ENCODE results near the gene C10orf120. TPM values are rescaled to one million over a fixed set of nuclear protein-coding genes. Genes with fewer than 3 reads are reported as not detected.

Gene C10orf120
- total RNA-seq, 4 donors from 2014 or later = not detected

GRCh38 chr10:122738031-122738430 is 38.4 kb upstream of the C10orf120 start:
- Histone ChIP-seq H3K27ac (no peak overlapping the region), H3K36me3 (no peaks in the 10 kb centered on the region), H3K4me1 (no peaks in the 10 kb centered on the region), H3K4me3 (no peak overlapping the region), H3K9me3 (no peaks in the 10 kb centered on the region), H3K27me3 (no peaks in the 10 kb centered on the region)
- TF ChIP-seq CTCF (IDR thresholded peaks at IDR 0.05) = no peak
- TF ChIP-seq POLR2A (IDR thresholded peaks at IDR 0.05) = no peak
- DNase-seq = no peak

GRCh38 chr10:122733931-122734665 is 34.5 kb upstream of the C10orf120 start:
- TF ChIP-seq CTCF (IDR thresholded peaks at IDR 0.05) = no peak
- TF ChIP-seq POLR2A (IDR thresholded peaks at IDR 0.05) = no peak
- Histone ChIP-seq H3K4me1 (no peaks in the 10 kb centered on the region), H3K4me3 (no peak overlapping the region), H3K27me3 (no peaks in the 10 kb centered on the region), H3K27ac (no peak overlapping the region), H3K36me3 (no peaks in the 10 kb centered on the region), H3K9me3 (no peaks in the 10 kb centered on the region)
- no peak for DNase-seq

- TF ChIP-seq POLR2A (IDR thresholded peaks at IDR 0.05) (no peak), CTCF (IDR thresholded peaks at IDR 0.05) (no peak)
- Histone ChIP-seq H3K27ac (no peak overlapping the region), H3K4me1 (no peaks in the 10 kb centered on the region), H3K27me3 (no peaks in the 10 kb centered on the region), H3K4me3 (no peak overlapping the region), H3K9me3 (no peaks in the 10 kb centered on the region), H3K36me3 (no peaks in the 10 kb centered on the region)
- DNase-seq = no peak
Observed at GRCh38 chr10:122733443-122733842, 33.8 kb upstream of the C10orf120 start.

- DNase-seq = no peak
- Histone ChIP-seq H3K27me3 (no peaks in the 10 kb centered on the region), H3K9me3 (no peaks in the 10 kb centered on the region), H3K4me1 (no peaks in the 10 kb centered on the region), H3K27ac (no peak overlapping the region), H3K4me3 (no peak overlapping the region), H3K36me3 (no peaks in the 10 kb centered on the region)
- TF ChIP-seq POLR2A (IDR thresholded peaks at IDR 0.05) (no peak), CTCF (IDR thresholded peaks at IDR 0.05) (no peak)
Observed at GRCh38 chr10:122730238-122730637, 30.6 kb upstream of the C10orf120 start.

GRCh38 chr10:122729126-122729525 is 29.5 kb upstream of the C10orf120 start:
- Histone ChIP-seq H3K4me3 (no peak overlapping the region), H3K36me3 (no peaks in the 10 kb centered on the region), H3K27me3 (no peaks in the 10 kb centered on the region), H3K4me1 (no peaks in the 10 kb centered on the region), H3K27ac (no peak overlapping the region), H3K9me3 (no peaks in the 10 kb centered on the region)
- no peak for DNase-seq
- no peak for TF ChIP-seq CTCF (IDR thresholded peaks at IDR 0.05)
- TF ChIP-seq POLR2A (IDR thresholded peaks at IDR 0.05) = no peak

Data from Peyer's patch (tissue), 4 donors.